Central memory CD8-positive, alpha-beta T cell (primary cell): Measurements from ENCODE around the gene HLA-DMB.
"Not testable (repeated sequence)": the region's sequence is repeated elsewhere in the genome, so short reads cannot be mapped to it uniquely, and the experiment has no call there.

Experiments used
- ATAC-seq: fragments of 150-1000 bp; cut with Tn5 transposase; replicated peaks from 2 replicates; pipeline ENCODE4 v1.10.0; 2022; ENCODE audit warnings: mild to moderate bottlenecking, moderate FRiP score, moderate number of reproducible peaks; ENCODE audit not compliant: poor library complexity, severe bottlenecking; ENCODE audit errors: extremely low read depth
- DNase-seq, 2 donors: peaks; one replicate each; pipeline ENCODE4 v3.0.0; 2021; ENCODE audit warnings: low spot score in 2 of 2
- H3K27ac Mint-ChIP-seq: one replicate; pipeline ENCODE4 v1.8.0; 2022; ENCODE audit warnings: low read depth, mild to moderate bottlenecking, moderate library complexity, mixed read lengths
- H3K27me3 Mint-ChIP-seq: one replicate; pipeline ENCODE4 v1.8.0; 2022; ENCODE audit warnings: mixed read lengths
- H3K36me3 Mint-ChIP-seq: one replicate; pipeline ENCODE4 v1.8.0; 2022; ENCODE audit warnings: mild to moderate bottlenecking, moderate library complexity, mixed read lengths; ENCODE audit not compliant: insufficient read depth
- H3K4me1 Mint-ChIP-seq: one replicate; pipeline ENCODE4 v1.8.0; 2022; ENCODE audit warnings: mixed read lengths
- H3K4me3 Mint-ChIP-seq: one replicate; pipeline ENCODE4 v1.8.0; 2022; ENCODE audit warnings: mild to moderate bottlenecking, moderate library complexity, mixed read lengths
- H3K9me3 Mint-ChIP-seq: one replicate; pipeline ENCODE4 v1.8.0; 2022; ENCODE audit warnings: mixed read lengths

The HLA-DMB gene

DNA sequence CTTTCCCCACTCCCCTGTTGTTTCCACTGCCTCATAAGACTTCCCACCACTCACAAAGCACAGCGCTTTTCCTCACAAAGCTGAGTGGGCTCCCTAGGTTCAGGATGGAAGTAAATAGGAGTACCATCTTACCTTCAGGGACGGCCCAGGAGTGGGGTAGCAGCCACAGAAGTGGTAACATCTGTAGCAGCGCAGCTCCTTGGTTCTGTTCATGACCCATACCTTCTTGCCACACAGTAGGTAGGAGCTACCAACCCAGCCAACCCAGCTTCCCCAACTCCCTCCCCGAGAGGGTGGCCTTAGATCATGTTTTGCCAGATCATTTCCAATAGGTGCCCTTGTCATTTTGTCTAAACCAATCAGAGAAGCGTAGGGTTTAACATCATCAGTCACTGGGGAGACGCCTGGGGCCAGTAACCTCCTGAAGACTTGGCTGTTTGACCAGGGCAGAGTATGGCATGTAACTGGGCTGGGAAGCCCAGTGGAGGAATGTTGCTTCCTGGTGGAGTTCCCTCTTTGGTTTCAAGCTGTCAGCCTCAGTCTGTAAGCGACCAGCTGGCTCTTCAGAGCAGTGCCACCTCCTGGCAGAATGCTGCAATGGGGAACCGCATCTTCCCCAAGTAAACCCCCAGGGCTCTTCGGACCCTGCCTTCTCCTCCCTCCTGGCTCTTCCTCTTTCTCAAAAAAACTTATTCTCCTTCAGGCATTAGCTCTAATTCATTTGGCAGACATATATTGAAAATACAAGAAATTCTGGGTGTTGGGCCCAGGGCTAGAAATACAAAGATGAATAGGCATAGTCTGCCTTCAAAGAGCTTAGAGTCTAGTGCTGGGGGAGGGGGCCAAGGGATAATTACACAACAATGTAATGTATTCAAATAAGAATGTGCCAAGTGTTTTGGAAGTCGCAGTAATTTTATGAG is 12.2 kb upstream of the HLA-DMB start, which contains the start of gene HLA-DMA:
Gene HLA-DMA, minus strand, starts transcription at position 281 of the 923 bp plus-strand sequence. Its CDS starts 61 bp downstream, at position 220.
- peaks cover 56% of the 10 kb centered on the region for H3K4me1 Mint-ChIP-seq
- no peaks in the 10 kb centered on the region for H3K27me3 Mint-ChIP-seq
- DNase-seq (peak; percentile 46 to 83), ATAC-seq (peak; percentile 98)
- H3K9me3 Mint-ChIP-seq = no peaks in the 10 kb centered on the region
- peak within 1 kb of the TSS; percentile 96 for H3K4me3 Mint-ChIP-seq
- peaks cover 12% of the 10 kb centered on the region for H3K36me3 Mint-ChIP-seq
- H3K27ac Mint-ChIP-seq = peak within 1 kb of the TSS; percentile 91

GRCh38 chr6:32950449-32950848 is 9.6 kb upstream of the HLA-DMB start:
- Mint-ChIP-seq H3K9me3 (no peaks in the 10 kb centered on the region), H3K27me3 (no peaks in the 10 kb centered on the region), H3K4me1 (peaks cover 74% of the 10 kb centered on the region), H3K36me3 (peaks cover 9% of the 10 kb centered on the region), H3K4me3 (peak overlapping the region; percentile 96), H3K27ac (peak overlapping the region; percentile 40)
- ATAC-seq (no peak), DNase-seq (no peak)

DNA sequence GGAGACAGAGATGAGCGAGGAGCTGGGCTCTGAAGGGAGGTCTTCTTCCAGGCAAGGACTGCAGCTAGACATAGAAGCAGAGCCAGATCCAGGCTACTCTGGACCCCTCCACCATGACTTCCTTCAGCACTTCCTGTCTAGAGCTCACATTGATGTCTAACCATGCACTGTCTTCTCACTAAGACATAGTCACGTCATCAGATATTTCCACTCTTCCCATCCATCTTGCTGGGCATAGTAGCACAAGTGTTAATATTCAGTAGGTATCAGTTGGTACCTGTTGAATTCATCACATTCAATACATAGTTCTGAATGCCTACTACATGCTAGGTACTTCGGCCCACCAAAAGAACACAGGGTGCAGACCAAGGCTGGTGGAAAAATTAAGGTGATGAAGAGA is 9.2 kb upstream of the HLA-DMB start:
- ATAC-seq (no peak), DNase-seq (no peak)
- no peaks in the 10 kb centered on the region for H3K9me3 Mint-ChIP-seq
- H3K27ac Mint-ChIP-seq = peak overlapping the region; percentile 40
- H3K27me3 Mint-ChIP-seq = no peaks in the 10 kb centered on the region
- H3K36me3 Mint-ChIP-seq = peaks cover 9% of the 10 kb centered on the region
- H3K4me3 Mint-ChIP-seq = peak overlapping the region; percentile 96
- H3K4me1 Mint-ChIP-seq = peaks cover 74% of the 10 kb centered on the region

GRCh38 chr6:32949113-32949512 is 8.3 kb upstream of the HLA-DMB start:
- ATAC-seq = no peak
- Mint-ChIP-seq H3K4me3 (no peak overlapping the region), H3K36me3 (peaks cover 11% of the 10 kb centered on the region), H3K4me1 (peaks cover 74% of the 10 kb centered on the region), H3K9me3 (no peaks in the 10 kb centered on the region), H3K27ac (no peak overlapping the region), H3K27me3 (no peaks in the 10 kb centered on the region)
- DNase-seq = no peak

GRCh38 chr6:32947552-32948465 is 7.0 kb upstream of the HLA-DMB start:
- Mint-ChIP-seq H3K27me3 (no peaks in the 10 kb centered on the region), H3K9me3 (no peaks in the 10 kb centered on the region), H3K36me3 (peaks cover 8% of the 10 kb centered on the region), H3K4me1 (peaks cover 74% of the 10 kb centered on the region), H3K27ac (no peak overlapping the region), H3K4me3 (no peak overlapping the region)
- ATAC-seq (no peak), DNase-seq (no peak)

- Mint-ChIP-seq H3K4me3 (no peak overlapping the region), H3K4me1 (peaks cover 74% of the 10 kb centered on the region), H3K9me3 (no peaks in the 10 kb centered on the region), H3K36me3 (peaks cover 7% of the 10 kb centered on the region), H3K27me3 (no peaks in the 10 kb centered on the region), H3K27ac (peak overlapping the region; percentile 72)
- DNase-seq = no peak
- ATAC-seq = no peak
Observed at GRCh38 chr6:32946893-32947292, 6.1 kb upstream of the HLA-DMB start.

- Mint-ChIP-seq H3K4me3 (peak overlapping the region; percentile 80), H3K27ac (peak overlapping the region; percentile 79), H3K4me1 (peaks cover 84% of the 10 kb centered on the region), H3K27me3 (no peaks in the 10 kb centered on the region), H3K36me3 (peaks cover 12% of the 10 kb centered on the region), H3K9me3 (no peaks in the 10 kb centered on the region)
- DNase-seq (no peak), ATAC-seq (no peak)
Observed at GRCh38 chr6:32945953-32946352, 5.1 kb upstream of the HLA-DMB start.

DNA sequence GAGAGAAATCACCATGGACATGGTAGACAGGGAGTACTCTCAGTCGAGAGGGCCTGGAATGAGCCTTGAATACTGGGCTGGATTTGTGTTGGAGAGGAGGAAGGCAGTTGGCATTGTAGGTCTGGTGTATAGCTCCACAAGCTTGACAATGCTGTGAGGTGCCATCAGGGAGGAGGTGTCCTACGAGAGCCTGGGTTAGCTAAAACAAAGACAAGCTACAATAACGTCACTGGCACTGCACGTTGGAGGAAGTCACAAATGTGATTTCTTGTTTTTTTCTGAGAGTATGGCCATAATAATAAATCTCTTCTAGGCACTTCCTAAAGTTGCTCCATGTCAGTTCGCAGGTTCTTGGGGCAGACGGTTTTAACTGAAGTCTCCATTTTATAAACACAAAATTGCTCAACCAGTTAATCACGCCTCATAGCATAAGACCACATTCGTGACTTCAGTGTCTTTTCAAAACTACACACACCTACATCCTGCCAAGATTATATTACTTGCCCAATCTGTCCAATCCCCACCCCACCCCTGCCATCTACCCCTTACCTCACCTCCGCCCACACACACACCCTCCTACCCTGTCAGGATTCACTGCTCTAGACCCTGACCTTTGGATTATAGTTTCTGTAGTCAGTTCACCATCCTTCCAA is 4.4 kb upstream of the HLA-DMB start:
- ATAC-seq = peak; percentile 41
- peak in 1 of 2 donors; percentile 16 for DNase-seq
- peak overlapping the region; percentile 80 for H3K4me3 Mint-ChIP-seq
- peaks cover 12% of the 10 kb centered on the region for H3K36me3 Mint-ChIP-seq
- H3K9me3 Mint-ChIP-seq = no peaks in the 10 kb centered on the region
- H3K27ac Mint-ChIP-seq = peak overlapping the region; percentile 79
- no peaks in the 10 kb centered on the region for H3K27me3 Mint-ChIP-seq
- peaks cover 84% of the 10 kb centered on the region for H3K4me1 Mint-ChIP-seq

DNA sequence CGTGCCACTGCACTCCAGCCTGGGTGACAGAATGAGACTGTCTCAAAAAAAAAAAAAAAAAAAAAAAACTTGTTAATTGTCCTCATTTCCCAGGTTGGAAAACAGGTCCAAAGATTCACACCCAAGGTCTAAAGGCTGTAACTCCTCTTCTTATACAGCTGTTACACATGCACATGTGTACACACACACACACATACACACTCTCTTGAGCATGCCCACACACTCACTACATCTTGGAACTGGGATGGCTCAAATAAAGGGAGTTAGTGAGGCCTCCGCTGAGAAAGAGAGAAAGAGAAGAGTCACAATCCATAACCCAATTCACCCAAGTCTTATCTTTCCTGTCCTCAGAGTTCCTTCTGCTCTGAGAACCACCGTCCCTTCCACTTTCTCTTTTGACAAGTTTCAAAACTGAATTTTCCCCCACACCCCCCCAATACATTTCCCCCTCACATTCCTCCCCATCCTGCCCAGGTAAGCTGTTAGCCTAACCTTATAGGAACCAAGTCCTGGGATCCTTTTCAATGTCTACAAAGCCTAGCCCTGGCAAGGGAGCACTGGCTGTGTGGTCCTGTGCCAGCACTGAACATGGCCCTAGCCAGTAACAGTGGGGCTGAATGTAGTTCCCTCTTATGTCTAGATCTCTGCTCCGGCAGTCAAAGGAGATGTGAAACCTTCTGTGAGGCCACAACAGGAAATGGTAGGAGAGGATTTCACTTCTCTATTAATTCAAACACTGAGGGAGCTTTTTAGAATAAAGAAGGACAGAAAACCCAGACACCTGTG is 3.2 kb upstream of the HLA-DMB start:
- Mint-ChIP-seq H3K36me3 (peaks cover 9% of the 10 kb centered on the region), H3K9me3 (no peaks in the 10 kb centered on the region), H3K4me3 (peak overlapping the region; percentile 80), H3K27me3 (no peaks in the 10 kb centered on the region), H3K4me1 (peaks cover 79% of the 10 kb centered on the region), H3K27ac (peak overlapping the region; percentile 79)
- ATAC-seq (peak; percentile 45), DNase-seq (peak in 1 of 2 donors; percentile 43)

- H3K27ac Mint-ChIP-seq, H3K27me3 Mint-ChIP-seq, H3K9me3 Mint-ChIP-seq, ATAC-seq, DNase-seq: not testable (repeated sequence)
- Mint-ChIP-seq H3K4me1 (peaks cover 78% of the 10 kb centered on the region), H3K4me3 (peak overlapping the region; percentile 87), H3K36me3 (peaks cover 13% of the 10 kb centered on the region)
Observed at GRCh38 chr6:32942555-32943123, 1.8 kb upstream of the HLA-DMB start.

DNA sequence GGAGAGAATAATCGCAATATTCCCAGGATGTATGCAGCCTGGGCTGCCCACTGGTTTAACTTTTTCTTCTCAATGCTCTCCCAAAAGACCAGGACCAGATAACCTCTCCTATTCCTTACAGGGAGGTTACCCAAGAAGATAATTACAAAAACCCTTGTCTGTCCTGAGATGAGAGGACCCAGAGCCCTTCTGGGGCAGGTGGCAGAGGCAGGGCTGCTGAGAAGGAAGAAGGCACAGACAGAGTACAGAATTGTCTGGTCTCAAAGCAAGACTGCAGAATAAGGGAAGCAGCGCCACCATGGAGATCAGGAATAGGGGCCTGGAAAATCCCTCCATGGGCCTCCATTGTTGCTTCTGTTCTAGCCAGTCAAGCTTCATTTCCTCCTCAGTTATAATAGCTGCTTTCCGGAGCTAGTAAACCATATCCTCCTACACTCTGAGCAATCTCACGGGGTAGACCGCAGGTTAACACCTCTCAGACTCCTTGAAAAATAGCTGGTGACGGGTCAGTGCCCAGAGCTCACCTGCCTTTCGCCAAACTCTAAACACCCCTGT is 463 bp upstream of the HLA-DMB start:
- DNase-seq (peak in 1 of 2 donors; percentile 57), ATAC-seq (peak; percentile 85)
- H3K27me3 Mint-ChIP-seq = no peaks in the 10 kb centered on the region
- H3K27ac Mint-ChIP-seq = peak overlapping the region; percentile 96
- H3K4me1 Mint-ChIP-seq = peaks cover 74% of the 10 kb centered on the region
- peak overlapping the region; percentile 87 for H3K4me3 Mint-ChIP-seq
- H3K36me3 Mint-ChIP-seq = peaks cover 21% of the 10 kb centered on the region
- H3K9me3 Mint-ChIP-seq = no peaks in the 10 kb centered on the region
